GM12873 (cell line): ENCODE results near the gene GALP.

Experiments used
- CTCF ChIP-seq: IDR thresholded peaks from 2 replicates; pipeline ENCODE4 v1.5.1; 2012; ENCODE audit warnings: low read depth, mild to moderate bottlenecking, moderate library complexity, low read length, control low read depth; ENCODE audit not compliant: insufficient read depth; ENCODE audit errors: missing control alignments

GALP gene

DNA sequence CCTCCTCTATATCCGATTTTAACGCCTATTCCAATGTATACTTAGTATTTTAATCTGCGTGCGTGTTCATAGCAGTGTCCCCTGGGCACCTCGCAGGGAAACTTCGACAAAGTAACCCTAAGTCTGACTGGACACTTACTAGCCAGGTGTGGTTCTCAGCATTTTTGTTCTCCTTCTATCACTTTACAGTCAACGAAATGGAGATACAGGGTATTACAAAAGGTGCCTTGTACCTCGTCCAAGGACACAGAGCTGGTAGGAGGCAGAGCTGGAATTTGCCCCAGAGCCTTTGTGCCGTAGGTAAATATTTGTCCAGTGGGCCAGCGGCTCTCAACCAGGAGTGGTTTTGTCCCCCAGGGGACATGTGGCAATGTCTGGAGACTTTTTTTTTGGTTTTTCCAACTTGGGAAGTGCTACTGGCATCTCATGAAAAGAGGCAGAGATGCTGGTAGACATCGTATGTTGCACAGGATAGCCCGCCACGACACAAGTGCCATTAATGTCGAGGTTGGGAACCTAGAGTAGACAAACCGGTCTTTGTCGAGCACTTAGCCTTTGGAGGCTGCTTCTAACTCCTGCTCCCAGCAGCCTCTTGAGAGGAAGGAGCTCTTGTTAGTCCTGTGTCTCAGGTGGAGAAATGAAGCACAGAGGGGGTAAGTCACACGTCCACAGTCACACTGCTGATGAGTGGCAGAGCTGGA lies 33.6 kb upstream of the GALP start:
- no peak for TF ChIP-seq CTCF

- TF ChIP-seq CTCF = no peak
Measured at GRCh38 chr19:56142897-56143434, 32.8 kb upstream of the GALP start.

- no peak for TF ChIP-seq CTCF
Measured at GRCh38 chr19:56144376-56144775, 31.4 kb upstream of the GALP start.

GRCh38 chr19:56144831-56145230 lies 31.0 kb upstream of the GALP start:
- TF ChIP-seq CTCF = no peak

GRCh38 chr19:56145698-56146097 lies 30.1 kb upstream of the GALP start:
- TF ChIP-seq CTCF = no peak

- TF ChIP-seq CTCF = no peak
Measured at GRCh38 chr19:56146904-56147303, 28.9 kb upstream of the GALP start.

DNA sequence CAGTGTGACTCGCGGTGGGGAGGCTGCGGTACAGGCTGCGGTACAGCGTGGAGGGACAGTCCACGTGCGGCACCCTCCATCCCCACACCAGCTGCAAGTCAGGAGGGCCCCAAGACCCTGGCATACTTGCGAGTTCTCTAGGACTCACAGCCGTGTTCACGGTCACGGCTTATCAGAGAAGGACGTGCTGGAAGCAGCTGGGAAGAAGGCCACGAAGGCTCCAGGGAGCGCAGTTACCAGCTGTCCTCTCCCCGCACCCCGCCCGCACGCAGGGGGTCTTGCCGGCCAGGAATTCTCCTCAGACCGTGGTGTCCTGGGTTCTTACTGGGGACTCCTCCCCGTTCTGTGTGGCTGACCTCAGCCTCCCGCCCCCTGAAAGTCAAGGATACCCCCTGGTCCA lies 28.5 kb upstream of the GALP start:
- no peak for TF ChIP-seq CTCF
